HG03280 (cell line): ENCODE data around the gene OR52E5.

Experiments
- ATAC-seq: cut with Tn5 transposase; IDR thresholded peaks from one replicate; pipeline ENCODE4 v1.9.1; 2021; ENCODE audit warnings: mild to moderate bottlenecking, moderate library complexity; ENCODE audit not compliant: unreplicated experiment

OR52E5 gene

DNA sequence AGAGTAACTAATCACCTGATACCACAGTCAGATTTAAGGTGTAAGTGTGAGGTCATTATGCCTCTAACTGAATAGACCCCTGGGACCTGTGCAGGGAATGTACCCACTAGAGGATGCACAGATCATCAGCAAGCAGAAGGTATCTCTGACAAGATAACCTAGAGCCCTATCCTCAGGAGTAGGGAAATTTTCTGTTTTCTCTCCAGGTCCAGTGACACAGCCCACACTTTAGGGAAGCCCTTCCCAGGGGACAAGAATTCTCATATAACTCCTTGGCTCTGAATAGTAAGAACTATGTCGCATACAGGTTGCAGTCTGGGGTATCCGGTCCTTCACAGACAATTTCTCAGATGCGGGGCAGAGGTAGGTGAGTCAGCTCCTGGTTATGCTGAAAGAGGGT lies at the start of gene OR52E5:
Gene OR52E5 (plus strand): TSS at position 301 of the 400 bp plus-strand sequence. CDS start 7,569 bp downstream, outside the sequence.
- no peak for ATAC-seq

DNA sequence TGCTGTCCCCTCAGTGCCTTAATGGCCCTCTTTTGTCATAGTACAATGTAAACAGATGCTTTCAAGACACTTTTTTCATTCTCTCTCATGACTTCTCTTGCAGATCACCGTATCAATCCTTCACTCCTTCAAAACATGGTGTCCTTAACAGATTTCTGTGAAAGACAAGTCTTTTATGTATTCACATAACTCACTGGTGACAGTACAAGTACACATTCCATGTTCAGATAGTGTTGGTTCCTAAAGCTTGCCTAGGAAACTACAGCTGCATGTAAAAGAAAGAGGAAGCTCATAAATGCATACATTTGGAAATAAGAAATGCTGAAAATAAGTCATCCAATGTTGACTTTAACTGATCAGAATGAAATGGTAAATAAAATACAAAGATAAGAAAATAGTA lies 46.3 kb upstream of the OR52E5 start:
- ATAC-seq: no peak

DNA sequence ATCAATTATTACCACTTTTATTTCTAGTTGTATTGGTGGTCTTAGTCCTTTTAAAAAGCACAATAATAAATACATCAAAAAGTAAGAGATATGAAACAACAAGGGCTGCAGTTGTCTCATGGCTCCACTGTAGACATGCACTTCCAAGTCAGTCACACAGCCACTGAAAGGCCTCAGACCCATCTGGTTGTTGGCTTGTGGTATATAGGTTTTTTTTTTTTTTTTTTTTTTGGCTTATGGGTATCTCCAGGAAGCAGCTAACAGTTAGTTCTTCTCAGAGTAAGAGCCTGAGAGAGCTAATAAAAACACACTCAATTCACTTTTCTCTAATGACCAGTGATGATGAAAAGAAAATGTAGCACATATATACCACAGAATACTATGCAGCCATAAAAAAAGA lies 45.3 kb upstream of the OR52E5 start:
- no peak for ATAC-seq

DNA sequence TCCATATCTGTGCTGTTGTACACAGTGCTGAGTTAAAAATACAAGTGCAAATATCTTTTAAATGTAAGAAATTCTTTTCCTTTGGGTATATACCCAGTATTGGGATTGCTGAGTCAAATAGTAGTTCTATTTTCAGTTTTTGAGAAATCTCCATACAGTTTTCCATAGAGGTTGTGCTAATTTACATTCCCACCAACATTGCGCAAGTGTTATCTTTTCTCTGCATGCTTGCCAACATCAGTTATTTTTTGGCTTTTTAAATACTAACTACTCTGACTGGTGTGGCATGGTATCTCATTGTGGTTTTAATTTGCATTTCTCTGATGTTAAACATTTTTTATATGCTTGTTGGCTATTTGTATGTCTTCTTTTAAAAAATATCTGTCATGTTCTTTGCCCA lies 42.0 kb upstream of the OR52E5 start:
- no peak for ATAC-seq

DNA sequence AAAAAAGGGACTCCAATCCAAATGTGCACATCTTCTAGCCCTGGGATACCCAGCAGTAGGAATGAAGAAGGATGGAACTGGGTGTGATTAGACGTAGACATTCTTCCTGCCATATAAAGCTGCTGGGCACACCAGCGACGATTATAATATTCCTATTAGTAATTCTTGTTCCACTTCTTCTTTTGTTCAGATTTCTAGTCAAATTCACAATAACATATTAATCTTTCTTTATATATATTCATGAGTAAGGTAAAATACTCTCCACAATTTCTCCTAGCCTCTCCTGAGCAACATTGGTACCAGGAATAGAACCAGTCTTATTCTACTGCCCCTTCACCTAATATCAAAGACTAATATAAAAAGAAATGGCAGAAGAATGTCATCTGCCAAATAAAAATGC lies 35.4 kb upstream of the OR52E5 start, which contains the start of gene OR52E8:
Gene OR52E8 (minus strand): TSS at position 101 of the 400 bp plus-strand sequence. CDS start 0 bp downstream, at position 101.
- ATAC-seq: no peak

DNA sequence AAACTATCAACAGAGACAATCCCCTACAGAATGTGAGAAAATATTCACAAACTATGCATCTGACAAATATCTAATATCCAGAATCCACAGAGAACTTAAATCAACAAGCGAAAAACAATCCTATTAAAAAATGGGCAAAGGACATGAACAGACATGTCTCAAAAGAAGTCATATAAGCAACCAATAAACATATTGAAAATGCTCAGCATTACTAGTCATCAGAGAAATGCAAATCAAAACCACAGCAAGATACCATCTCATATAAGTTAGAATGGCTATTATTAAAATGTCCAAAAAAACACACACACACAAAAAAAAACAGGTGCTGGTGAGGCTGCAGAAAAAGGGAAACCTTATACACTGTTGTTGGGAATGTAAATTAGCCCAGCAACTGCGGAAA lies 27.2 kb upstream of the OR52E5 start:
- no peak for ATAC-seq

DNA sequence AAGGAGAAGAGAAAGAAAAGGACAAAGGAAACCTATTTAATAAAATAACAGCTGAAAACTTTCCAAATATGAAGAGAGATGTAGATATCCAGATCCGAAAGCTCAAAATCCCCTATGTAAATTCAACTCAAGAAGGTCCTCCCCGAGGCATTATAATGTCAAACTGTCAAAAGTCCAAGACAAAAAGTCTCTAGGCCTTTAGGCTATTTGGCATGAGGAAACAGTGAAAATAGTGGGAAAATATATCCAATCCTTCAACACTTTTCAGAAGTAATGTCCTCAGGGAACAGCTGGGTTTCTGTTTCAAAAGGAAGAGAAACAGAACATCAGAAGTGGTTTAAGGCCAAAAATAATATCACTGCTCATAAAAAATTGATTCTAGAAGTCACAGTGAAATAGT lies 14.4 kb upstream of the OR52E5 start:
- no peak for ATAC-seq

DNA sequence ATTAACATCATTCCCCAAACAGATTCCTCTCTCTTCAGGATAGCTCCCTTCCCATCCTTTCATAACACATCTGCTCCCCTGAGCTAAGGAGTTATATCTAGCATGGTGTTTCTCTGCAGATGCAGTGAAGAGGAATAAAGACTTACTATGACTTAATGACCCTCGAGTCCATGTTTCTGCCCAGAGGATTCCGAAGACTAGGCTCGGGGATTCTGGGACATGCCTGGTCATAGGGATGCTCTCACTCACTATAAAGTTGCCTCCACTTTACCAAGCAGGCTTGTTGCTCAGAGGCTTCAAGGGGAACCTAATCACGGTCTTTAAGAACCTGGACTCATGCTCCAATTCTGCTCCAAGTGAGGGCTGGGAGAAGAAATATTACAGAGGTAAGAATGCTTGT lies 12.7 kb upstream of the OR52E5 start, which contains the start of gene OR52E4:
Gene OR52E4 (plus strand): TSS at position 301 of the 400 bp plus-strand sequence. CDS start 3,664 bp downstream, outside the sequence.
- ATAC-seq: no peak

DNA sequence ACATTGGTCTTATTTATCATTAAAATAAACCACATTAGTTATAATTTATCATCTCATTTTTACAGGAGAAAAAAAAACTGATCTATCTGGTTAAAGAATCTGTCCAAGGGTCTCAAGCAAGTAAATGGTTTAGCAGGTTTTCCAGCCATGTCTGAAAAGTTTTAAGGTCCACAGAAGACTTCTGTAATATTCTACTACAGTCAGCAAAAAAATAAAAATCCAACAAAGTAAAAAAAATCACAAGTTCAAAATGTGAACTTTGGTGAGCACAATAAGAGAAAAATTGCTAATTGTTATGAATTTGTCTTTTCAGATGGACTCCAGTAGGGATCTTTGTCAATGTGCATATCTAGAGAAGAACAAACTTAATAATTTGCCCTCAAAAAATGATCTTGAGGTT lies 11.3 kb upstream of the OR52E5 start:
- no peak for ATAC-seq

DNA sequence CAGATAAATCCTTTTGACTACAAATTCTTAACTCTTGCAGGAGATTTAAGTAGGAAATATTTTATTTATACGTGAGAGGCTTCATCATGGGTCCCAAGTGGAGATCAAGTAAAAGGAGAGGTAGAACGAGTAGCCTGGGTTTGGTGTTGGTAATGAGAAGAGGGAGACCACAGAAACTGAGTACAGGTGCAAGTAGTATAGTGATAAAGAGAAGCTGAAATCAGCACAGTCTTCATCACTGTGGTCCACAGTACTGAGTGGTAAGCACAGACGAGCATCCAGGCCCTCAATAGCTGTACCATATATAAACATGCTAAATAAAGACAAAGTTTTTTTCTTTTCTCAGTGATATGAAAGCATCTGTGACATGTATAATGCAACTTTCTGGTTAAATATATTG lies 5.8 kb upstream of the OR52E5 start:
- no peak for ATAC-seq

DNA sequence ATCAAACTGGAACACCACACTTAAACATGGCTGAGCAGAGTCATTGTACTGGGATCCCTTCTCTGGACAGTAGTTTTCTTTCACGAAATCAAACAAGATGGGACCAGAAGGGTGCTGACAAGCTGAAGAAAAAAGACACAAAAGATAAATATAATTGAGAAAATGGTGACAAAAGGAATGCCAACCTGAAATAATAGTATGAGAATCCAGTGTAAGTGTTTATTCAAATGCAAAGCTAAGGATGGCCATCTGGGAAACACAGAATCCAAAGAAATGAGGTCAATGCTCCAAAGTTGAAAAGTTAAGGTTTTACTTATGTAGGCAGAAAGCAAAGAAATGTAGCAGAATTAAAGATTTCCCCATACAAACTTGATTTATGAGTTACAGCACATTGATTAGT lies 5.3 kb upstream of the OR52E5 start:
- ATAC-seq: no peak

DNA sequence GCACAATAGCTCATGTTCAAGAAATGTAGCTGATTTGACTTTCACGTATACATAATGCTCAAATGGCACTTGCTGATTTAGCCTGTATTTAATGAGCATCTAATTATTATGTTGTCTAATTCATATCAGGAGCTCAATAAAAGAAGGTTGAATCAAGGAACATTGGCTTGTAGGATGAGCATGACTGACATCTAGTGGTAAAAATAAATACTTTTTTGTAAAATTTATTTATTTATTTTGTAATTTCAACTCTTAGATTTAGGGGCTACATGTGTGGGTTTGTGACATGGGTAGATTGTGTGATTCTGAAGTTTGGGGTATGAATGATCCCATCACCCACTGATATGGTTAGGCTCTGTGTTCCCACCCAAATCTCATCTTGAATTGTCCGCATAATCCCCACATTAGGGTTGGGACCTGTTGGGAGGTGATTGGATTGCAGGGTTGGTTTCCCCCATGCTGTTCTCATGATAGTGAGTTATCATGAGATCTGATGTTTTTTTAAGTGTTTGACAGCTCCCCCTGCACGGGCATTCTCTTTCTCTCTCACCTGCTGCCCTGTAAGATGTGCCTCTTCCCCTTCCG lies 1.7 kb upstream of the OR52E5 start:
- ATAC-seq: no peak

DNA sequence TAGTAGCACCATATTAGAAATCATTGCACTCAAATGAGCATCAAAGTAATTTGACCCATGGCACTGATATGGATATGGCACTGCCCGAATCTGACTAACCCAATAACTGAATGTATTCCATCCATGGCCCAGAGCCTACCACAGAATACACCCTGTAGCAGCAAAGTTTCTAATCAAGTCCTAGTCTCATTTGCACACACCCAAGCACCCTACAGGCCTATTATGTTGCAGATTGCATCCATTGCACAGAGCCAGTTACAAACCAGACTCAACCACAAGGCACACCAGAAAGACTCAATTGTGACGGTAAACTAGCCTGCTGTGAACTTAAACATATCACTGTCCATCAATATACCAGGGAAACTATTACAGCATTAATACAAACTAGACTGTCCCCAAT lies 6.5 kb downstream of the OR52E5 start:
- no peak for ATAC-seq

DNA sequence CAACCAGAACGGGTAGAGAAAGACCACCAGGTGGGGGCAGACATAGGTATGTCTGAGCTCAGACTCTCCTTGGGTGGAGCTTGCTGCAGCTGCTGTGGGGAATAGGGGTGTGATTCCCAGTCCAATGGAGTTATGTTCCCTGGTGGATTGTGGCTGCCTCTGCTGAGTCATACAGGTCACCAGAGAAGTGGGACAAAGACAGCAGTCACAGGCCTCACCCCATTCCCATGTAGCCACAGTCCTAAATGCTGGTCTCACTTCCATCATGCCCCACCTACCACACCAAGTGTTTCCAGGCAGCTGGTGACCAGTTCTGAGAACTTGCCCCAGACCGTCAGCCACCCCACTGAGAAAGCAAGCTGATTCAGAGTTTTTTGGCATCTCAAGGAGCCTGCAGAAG lies 17.5 kb downstream of the OR52E5 start:
- no peak for ATAC-seq

DNA sequence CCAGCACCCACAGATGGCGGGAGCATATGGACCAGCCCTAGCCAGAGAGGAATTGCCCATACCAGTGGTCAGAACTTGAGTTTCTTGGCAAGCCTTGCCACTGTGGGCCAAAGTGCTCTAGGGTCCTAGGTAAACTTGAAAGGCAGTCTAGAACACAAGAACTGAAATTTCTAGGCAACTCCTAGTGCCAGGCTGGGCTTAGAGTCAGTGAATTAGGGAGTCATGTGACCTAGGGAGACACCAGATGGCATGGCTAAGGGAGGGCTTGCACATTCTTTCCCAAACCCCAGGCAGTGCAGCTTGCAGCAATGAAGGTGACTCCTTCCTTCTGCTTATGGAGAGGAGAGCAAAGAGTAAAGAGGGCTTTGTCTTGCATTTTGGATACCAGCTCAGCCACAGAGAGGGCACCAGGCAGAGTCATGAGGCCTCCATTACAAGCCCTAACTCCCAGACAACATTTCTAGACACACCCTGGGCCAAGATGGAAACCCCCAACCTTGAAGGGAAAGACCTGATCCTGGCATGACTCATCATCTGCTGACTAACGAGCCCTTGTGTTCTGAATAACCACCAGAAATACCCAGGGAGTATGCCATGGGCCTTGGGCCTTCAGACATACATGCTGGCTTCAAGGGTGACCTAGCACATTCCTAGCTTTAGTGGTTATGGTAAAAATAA lies 29.9 kb downstream of the OR52E5 start:
- ATAC-seq: no peak

DNA sequence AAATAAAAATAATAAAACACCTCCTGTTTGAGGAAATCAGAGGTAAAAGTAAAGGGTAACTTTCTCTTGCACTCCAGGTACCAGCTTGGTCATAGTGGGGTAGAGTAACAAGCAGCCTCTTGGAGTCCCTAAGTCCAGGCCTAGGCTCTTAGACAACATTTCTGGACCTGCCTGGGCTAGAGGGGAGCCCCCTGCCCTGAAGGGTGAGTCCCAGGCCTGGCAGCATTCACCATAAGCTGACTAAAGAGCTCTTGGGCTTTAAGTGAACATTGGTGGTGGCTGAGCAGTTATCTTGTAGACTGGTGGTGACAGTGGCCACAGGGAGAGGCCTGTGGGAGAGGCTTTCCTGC lies 30.4 kb downstream of the OR52E5 start:
- ATAC-seq: no peak

DNA sequence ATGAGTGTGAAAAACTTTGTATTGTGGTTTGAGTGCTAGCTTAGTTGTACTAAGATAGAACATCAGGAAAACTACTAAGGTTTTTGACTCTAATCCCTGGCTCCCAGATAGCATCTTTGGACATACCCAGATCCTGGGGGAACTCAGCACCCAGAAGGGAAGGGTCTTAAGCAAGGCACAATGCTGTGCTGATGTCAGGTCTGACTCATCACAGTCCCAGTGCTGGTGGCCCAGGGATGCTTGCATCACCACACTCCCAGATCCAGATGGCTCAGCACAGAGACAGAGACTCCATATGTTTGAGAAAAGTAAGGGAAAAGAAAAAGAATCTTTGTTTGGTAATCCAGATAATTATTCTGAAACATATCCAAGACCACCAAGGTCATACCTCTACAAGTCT lies 30.8 kb downstream of the OR52E5 start:
- no peak for ATAC-seq

DNA sequence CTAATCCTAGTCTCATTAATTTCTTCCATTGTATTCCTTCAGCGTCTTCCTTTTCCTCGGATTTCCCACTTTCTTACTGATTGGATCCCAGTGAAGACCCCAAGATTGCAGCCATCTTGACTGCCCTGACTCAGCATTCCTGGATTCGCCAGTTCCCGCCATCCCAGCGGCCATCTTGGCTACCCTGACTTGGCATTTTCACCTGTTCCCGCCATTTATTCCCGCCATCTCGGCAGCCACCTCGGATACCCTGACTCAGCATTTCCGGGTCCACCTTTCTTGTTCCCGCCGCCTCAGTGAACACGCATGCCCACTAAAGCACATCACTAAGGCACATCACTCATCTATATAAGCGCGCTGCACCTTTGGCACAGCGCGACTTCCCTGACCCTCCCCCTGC lies 35.3 kb downstream of the OR52E5 start:
- ATAC-seq: no peak

DNA sequence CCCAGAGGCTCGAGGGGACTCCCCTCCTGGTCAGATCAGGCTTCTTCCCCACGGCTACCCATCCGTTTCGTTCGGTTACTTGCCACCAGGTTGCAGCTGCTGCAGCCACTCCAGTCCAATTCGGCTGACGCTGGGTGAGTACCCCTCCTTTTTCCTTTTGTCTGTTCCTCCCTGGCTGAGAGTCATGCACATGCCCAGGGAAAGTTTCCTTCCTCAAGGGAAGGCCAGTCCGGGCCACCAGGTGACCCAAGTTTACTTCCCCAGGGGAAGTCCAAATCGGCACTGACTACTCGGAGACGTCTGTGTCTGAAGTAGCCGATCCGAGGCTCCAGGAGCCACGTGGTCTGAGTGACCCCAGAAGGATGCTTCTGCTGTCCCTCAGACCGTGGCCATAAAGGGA lies 35.8 kb downstream of the OR52E5 start:
- ATAC-seq: no peak

DNA sequence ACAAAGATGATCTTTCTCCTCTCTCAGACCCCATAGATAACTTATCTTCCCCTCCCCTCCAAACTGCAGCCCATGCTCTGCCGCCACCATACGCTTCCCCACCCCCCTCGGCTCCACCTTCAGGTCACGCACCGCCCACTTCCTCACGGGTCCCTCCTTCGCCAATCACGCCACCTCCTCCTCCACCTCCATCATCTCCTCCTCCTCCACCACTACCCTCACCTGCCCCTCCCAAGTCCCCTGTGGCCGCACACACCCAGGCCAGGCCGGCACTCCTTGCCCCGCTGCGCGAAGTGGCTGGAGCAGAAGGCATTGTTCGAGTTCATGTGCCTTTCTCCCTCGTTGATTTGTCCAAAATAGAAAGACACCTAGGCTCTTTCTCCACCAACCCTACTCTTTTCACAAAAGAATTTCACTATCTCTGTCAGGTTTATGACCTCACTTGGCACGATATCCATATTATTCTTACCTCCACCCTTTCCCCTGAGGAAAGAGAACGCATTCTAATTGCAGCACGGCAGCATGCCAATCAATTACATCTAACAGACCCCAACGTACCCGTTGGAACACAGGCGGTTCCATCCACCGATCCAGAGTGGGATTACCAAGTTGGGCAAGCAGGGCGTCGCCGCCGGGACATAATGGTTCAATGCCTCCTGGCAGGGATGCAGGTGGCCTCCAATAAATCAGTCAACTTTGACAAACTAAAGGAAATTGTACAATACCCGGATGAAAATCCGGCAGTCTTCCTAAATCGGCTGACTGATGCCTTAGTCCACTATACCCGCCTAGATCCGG lies 36.8 kb downstream of the OR52E5 start:
- no peak for ATAC-seq

DNA sequence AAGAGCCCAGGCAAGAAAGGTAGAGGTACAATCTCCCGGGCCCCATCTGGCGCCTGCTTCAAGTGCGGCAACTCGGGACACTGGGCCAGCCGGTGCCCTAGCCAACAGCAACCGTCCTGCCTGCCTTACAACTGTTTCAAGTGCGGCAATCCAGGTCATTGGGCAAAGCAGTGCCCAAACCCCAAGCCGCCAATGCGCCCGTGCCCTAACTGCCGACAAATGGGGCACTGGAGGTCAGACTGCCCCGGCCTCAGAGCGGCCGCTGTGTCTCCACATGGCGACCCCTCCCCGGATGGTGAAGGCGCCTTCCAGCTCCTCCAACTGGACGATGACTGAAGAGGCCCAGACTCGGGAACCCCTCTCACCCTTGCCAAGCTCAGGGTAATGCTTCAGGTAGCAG lies 37.6 kb downstream of the OR52E5 start:
- ATAC-seq: no peak

DNA sequence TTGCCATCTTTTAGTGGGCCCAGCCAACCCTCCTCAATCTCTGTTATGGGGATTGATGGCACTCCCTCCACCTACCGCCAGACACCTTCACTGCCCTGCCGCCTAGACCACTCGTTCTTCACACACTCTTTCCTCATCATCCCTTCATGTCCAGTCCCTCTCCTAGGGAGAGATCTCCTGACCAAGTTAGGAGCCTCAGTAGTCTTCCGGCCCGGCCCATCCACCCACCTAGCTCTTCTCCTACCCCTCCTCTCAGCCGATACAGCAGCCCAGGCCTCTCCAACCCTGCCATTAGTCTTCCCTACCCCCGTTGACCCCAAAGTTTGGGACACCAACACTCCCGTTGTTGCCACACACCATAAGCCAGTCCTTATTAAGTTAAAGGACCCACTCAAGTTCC lies 38.1 kb downstream of the OR52E5 start:
- ATAC-seq: no peak
